ENCODE measurements around the gene AFG3L2. TPM values are rescaled to one million over a fixed set of nuclear protein-coding genes. Genes with fewer than 3 reads are reported as not detected.

Gene AFG3L2
- total and polyA plus RNA-seq, 9 of the 15 experiments (the other 6 are each of a cell fraction or from before 2014, with no cell fraction given): 24.1 to 109 (median 84.0) TPM

DNA sequence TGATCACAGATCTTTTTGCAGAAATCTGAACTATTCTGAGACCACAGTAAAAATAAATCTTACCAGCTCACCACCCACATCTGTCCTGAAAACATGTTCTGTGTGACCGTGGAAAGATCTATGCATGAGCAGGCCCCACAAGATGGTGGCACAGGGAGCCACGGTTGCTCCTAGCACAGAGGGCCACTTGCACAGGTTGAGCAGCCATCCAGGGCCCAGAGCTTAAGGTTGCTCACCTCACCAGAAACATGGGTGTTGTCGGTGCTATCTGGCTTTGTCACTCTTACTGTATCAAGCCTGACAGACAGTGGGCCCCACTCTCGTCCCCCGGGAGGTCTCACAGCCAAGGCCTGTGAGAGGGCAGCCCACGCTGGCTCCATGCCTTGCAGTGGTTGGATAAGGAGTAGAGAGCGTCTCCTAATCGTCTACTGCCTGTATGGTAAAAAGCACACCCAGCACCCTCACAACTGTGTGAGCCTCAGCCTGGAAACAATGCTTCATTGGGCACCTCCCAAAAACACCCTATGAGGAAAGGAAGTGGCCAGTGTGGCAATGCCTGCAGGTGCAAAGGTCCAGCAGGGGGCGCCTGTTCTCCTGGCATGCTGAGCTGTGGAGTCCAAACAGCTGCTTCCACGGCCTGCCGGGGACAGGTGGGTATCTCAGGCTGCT is 49.4 kb downstream of the AFG3L2 start (continued):
- TF ChIP-seq, protein P1, sequence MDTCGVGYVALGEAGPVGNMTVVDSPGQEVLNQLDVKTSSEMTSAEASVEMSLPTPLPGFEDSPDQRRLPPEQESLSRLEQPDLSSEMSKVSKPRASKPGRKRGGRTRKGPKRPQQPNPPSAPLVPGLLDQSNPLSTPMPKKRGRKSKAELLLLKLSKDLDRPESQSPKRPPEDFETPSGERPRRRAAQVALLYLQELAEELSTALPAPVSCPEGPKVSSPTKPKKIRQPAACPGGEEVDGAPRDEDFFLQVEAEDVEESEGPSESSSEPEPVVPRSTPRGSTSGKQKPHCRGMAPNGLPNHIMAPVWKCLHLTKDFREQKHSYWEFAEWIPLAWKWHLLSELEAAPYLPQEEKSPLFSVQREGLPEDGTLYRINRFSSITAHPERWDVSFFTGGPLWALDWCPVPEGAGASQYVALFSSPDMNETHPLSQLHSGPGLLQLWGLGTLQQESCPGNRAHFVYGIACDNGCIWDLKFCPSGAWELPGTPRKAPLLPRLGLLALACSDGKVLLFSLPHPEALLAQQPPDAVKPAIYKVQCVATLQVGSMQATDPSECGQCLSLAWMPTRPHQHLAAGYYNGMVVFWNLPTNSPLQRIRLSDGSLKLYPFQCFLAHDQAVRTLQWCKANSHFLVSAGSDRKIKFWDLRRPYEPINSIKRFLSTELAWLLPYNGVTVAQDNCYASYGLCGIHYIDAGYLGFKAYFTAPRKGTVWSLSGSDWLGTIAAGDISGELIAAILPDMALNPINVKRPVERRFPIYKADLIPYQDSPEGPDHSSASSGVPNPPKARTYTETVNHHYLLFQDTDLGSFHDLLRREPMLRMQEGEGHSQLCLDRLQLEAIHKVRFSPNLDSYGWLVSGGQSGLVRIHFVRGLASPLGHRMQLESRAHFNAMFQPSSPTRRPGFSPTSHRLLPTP (IDR thresholded peaks at IDR 0.05; ENCODE audit: borderline replicate concordance, extremely low read depth, insufficient read length): no peak
- TF ChIP-seq JUND (IDR thresholded peaks at IDR 0.05; ENCODE audit: borderline replicate concordance, low read depth, low read length): no peak
- peak; percentile 17; the same call in 1 of the 3 replicates for TF ChIP-seq JUND (tag; IDR thresholded peaks at IDR 0.05; ENCODE audit: borderline replicate concordance, low read depth, low read length)
- no peak for TF ChIP-seq ATF7 (IDR thresholded peaks at IDR 0.05)
- TF ChIP-seq, protein P2, sequence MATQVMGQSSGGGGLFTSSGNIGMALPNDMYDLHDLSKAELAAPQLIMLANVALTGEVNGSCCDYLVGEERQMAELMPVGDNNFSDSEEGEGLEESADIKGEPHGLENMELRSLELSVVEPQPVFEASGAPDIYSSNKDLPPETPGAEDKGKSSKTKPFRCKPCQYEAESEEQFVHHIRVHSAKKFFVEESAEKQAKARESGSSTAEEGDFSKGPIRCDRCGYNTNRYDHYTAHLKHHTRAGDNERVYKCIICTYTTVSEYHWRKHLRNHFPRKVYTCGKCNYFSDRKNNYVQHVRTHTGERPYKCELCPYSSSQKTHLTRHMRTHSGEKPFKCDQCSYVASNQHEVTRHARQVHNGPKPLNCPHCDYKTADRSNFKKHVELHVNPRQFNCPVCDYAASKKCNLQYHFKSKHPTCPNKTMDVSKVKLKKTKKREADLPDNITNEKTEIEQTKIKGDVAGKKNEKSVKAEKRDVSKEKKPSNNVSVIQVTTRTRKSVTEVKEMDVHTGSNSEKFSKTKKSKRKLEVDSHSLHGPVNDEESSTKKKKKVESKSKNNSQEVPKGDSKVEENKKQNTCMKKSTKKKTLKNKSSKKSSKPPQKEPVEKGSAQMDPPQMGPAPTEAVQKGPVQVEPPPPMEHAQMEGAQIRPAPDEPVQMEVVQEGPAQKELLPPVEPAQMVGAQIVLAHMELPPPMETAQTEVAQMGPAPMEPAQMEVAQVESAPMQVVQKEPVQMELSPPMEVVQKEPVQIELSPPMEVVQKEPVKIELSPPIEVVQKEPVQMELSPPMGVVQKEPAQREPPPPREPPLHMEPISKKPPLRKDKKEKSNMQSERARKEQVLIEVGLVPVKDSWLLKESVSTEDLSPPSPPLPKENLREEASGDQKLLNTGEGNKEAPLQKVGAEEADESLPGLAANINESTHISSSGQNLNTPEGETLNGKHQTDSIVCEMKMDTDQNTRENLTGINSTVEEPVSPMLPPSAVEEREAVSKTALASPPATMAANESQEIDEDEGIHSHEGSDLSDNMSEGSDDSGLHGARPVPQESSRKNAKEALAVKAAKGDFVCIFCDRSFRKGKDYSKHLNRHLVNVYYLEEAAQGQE (IDR thresholded peaks at IDR 0.05; ENCODE audit: borderline replicate concordance): peak; percentile 54; the same call in 1 of the 2 replicates
- TF ChIP-seq, protein P2 (CRISPR knock-in tag; IDR thresholded peaks at IDR 0.05; ENCODE audit: low read depth): no peak
- no peak for TF ChIP-seq RFX7 (CRISPR knock-in tag; IDR thresholded peaks at IDR 0.05)
- TF ChIP-seq, protein P3, sequence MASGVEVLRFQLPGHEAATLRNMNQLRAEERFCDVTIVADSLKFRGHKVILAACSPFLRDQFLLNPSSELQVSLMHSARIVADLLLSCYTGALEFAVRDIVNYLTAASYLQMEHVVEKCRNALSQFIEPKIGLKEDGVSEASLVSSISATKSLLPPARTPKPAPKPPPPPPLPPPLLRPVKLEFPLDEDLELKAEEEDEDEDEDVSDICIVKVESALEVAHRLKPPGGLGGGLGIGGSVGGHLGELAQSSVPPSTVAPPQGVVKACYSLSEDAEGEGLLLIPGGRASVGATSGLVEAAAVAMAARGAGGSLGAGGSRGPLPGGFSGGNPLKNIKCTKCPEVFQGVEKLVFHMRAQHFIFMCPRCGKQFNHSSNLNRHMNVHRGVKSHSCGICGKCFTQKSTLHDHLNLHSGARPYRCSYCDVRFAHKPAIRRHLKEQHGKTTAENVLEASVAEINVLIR (CRISPR knock-in tag; IDR thresholded peaks at IDR 0.05): no peak
- TF ChIP-seq, protein P4, sequence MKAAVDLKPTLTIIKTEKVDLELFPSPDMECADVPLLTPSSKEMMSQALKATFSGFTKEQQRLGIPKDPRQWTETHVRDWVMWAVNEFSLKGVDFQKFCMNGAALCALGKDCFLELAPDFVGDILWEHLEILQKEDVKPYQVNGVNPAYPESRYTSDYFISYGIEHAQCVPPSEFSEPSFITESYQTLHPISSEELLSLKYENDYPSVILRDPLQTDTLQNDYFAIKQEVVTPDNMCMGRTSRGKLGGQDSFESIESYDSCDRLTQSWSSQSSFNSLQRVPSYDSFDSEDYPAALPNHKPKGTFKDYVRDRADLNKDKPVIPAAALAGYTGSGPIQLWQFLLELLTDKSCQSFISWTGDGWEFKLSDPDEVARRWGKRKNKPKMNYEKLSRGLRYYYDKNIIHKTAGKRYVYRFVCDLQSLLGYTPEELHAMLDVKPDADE (conservative IDR thresholded peaks at IDR 0.05; ENCODE audit: control insufficient read depth, low read depth, low read length): no peak; the same call in 1 of the 2 replicates
- no peak for TF ChIP-seq KLF1 (tag; IDR thresholded peaks at IDR 0.05)
